ENCODE data around the gene GALNT17.

GALNT17 gene

GRCh38 chr7:71327946-71328345 is 196.0 kb downstream of the GALNT17 start:
- in situ Hi-C loops (cut with MboI; ENCODE audit: low sequenced_read_pairs), result no loop called here

GRCh38 chr7:71329030-71329660 is 197.2 kb downstream of the GALNT17 start:
- in situ Hi-C loops (cut with MboI; ENCODE audit: low sequenced_read_pairs), result no loop called here

DNA sequence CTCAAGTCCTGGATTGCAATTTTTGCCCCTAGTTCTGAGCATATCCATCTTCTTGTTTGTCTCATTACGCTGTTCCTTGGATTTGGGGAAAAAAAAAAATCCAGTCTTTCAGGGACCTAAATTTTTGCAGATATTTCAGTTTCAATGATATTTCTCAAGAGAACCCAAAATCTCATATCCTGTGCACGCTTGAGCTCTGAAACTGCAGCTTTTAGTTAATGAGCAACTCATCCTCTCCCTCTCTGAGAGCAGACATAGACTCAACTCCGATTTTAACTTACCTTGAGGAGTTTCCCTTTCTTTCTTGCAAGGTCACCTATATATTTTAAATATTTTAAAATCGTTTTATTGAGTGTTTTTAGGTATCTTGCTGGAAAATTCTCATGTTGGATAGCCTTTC is 200.3 kb downstream of the GALNT17 start:
- in situ Hi-C loops (cut with MboI; ENCODE audit: low sequenced_read_pairs), result no loop called here

GRCh38 chr7:71334541-71334940 is 202.6 kb downstream of the GALNT17 start:
- in situ Hi-C loops (cut with MboI; ENCODE audit: low sequenced_read_pairs), result no loop called here

DNA sequence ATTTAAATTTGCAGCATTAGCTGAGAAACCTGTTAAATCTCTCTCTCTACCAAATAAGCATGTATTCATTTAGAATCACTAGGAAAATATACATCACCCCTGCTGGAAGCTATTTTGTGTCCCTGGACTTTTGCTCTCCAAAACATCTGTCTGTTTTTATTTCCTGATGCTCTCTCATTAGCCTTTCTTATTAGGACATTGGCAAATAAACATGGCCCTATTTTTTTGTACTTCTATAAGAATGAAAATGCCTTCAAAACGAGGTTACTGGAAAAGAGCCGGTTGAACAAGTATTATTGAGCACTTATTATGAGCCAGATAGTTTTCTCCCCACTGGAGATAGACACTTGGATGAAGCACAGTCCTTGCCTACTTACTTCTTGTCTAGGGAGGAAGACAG is 206.9 kb downstream of the GALNT17 start:
- in situ Hi-C loops (cut with MboI; ENCODE audit: low sequenced_read_pairs), result no loop called here

- in situ Hi-C loops (cut with MboI; ENCODE audit: low sequenced_read_pairs), result no loop called here
Observed at GRCh38 chr7:71339924-71340323, 208.0 kb downstream of the GALNT17 start.

- in situ Hi-C loops (cut with MboI; ENCODE audit: low sequenced_read_pairs), result no loop called here
Observed at GRCh38 chr7:71342202-71342601, 210.3 kb downstream of the GALNT17 start.

GRCh38 chr7:71343039-71343438 is 211.1 kb downstream of the GALNT17 start:
- in situ Hi-C loops (cut with MboI; ENCODE audit: low sequenced_read_pairs), result no loop called here

DNA sequence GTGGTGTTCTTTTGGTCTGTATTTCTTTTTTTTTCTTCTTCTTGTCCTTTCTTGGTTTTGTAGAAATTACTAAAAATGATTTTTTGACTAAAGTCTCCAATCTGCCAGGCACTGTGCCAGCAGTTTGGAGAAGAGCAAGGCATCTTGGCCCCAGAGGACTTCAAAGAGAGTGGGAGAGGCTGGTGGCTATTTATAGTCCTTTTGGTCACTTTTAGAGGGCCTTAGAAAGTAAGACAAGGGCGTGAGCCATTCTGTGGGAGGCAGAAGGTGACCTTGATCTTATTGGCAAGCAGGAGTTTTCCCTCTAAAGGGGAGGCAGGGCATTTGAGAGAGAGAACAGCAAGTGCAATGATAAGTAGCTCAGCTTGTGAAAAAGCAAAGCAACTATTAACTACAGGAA is 211.9 kb downstream of the GALNT17 start:
- in situ Hi-C loops (cut with MboI; ENCODE audit: low sequenced_read_pairs), result no loop called here

DNA sequence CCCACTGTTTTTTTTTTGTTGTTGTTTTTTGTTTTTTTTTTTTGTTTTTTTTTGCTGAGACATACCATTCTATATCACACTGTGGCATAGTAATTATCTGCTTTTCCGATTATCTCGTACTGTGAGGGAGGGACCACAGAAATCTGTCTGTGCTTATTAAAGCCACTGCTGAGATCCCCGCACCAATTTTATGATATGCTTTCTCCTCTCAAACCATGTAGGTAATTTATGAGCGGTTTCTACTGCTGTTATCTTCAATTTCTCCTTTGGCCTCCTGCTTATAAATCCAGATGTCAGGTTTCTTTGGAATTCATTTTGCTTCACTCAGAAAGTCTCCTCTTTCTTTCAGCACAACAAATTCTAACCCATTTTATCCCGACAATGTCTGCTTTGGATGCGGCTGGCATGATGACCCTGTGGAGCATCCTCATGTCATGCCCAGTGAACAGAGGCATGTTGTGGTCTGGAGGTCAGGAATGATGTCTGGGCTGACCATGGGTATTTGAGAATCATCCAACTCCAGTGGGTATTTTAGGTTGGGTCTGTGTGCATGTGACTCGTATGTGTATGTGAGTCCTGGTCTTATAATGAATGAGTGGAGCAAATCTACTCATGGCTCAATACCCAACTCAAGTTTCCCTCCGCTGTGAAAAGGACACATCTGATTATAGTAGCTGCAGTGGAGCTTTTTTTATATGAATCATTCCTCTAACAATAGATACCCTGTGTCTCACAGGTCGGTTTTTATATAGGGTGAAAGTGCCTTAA is 213.4 kb downstream of the GALNT17 start:
- in situ Hi-C loops (cut with MboI; ENCODE audit: low sequenced_read_pairs), result no loop called here

DNA sequence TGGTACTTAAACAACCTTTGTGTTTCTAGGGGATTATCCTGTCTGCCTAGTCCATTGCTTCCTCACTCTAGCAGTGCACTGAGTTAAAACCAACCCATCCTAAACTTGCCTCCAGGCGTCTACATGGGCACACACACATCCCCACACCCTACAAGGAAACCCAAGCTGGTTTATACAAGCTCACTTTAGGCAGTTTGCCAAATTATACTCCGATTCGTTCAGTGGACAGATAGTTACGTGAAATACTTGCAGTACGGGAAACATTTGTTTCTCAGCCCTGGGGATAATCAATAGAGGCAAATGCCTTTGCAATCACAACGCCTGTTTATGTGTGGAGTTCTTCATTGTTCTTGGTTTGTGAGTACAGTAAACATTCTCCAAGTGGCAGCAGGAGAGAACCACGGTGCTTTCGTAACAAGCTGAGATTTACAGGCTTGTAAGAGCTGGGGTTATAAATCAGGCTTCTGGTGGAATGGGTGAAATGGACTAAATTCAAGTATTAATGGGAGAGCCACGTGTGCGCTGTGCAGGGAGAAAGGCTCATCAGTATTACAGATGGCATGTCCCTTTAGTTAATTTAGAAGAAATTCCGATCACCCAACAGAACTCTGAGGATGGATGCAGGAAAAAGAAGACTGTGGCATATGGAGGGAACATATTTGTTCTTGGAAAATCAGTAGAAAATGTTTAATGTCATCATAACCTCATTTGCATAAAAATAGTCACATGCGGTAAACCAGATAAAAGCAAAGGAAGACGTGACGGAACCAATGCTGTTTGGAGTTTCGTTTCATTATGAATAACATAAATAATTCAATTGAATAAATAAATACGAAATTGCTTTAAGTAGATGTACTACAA is 217.1 kb downstream of the GALNT17 start:
- in situ Hi-C loops (cut with MboI; ENCODE audit: low sequenced_read_pairs), result no loop called here

DNA sequence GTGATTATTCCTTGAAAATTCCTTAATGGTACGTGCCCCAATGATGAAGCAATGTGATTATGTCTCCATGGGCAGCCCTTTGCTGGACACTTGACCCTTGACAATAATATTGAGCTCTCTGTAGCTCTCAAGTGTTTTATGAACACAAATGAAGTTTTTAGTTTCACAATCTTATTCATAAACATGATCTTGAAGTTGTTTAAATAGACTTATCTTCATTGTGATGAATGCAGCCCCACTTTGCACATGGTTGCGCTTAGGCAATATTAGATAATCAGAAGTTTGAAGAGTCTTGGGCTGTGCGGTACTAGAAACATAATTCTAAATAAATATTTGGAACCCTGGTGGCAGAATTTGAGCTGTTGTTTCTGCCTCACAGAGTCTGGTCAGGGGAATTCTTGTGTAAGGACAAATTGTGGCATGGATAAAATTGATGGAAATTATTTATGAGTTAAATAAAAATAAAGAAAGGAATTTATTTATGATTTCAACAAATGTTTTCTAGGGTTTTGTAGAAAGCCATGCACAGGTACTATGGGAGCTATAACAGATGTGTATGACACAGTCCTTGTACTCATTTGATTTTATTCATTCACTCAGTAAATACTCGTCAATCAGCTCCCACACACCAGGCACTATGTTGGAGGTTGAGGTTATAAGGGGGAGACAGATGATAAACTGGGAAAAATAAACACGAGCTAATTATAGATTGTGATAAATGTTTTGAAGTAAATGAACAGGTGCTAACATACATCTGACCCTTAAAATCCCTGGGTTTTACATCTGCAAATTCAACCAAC is 217.9 kb downstream of the GALNT17 start:
- in situ Hi-C loops (cut with MboI; ENCODE audit: low sequenced_read_pairs), result no loop called here

DNA sequence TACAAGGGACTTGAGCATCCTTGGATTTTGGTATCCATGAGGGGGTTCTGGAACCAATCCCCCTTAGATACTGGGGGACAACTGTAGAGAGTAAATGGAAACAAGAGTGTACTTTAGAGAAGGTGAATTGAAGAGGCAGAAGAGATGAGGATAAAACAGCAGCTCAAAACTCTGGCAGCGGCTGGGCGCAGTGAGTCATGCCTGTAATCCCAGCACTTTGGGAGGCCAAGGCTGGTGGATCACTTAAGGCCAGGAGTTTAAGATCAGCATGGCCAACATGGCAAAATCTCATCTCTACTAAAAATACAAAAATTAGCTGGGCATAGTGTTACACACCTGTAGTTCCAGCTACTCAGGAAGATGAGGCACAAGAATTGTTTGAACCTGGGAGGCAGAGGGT is 218.7 kb downstream of the GALNT17 start:
- in situ Hi-C loops (cut with MboI; ENCODE audit: low sequenced_read_pairs), result no loop called here

DNA sequence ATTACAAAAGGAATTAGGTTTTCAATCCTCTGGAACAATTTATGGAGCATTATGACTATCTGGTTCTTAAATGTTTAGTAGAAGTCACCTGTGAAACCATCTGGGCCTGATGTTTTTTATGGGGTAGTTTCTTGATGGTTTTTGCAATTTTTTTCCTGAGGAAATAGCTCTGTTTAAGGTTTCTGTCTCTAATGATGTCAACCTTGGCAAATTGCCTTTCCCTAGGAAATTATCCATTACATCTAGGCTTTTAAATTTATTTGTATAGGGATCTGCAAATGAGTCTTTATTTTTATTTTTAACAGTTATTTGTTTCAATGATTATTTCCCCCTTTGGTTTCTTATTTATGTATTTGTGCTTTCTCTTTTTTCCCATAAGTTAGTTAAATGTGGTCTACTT is 222.8 kb downstream of the GALNT17 start:
- in situ Hi-C loops (cut with MboI; ENCODE audit: low sequenced_read_pairs), result no loop called here

DNA sequence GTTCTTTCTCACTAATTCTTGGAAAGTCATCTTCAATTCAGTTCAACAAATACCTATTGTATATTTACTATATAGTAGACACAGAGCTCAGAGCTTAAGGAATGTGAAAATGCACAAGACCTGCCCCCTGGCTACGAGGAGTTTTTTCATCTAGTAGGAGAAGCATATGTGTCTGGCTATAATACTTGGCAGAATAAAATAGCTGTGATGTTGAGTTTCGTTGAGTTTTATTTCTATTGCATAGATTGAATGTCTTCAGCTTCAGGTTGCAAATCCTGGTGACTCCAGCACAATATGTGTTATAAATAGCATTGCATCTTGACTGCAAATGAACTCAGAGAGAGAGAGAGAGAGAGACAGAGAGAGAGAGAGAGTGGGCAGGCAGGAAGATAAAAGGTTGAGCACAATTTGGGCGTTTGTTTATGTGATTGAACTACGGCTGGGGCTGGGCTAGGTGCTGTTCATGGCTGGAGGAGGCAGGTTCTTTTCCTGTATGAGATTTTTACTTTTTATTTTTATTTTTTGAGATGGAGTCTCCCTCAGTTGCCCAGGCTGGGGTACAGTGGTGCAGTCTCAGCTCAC is 229.6 kb downstream of the GALNT17 start:
- in situ Hi-C loops (cut with MboI; ENCODE audit: low sequenced_read_pairs), result no loop called here

GRCh38 chr7:71362240-71362639 is 230.3 kb downstream of the GALNT17 start:
- in situ Hi-C loops (cut with MboI; ENCODE audit: low sequenced_read_pairs), result no loop called here

GRCh38 chr7:71363223-71363622 is 231.3 kb downstream of the GALNT17 start:
- in situ Hi-C loops (cut with MboI; ENCODE audit: low sequenced_read_pairs), result no loop called here

DNA sequence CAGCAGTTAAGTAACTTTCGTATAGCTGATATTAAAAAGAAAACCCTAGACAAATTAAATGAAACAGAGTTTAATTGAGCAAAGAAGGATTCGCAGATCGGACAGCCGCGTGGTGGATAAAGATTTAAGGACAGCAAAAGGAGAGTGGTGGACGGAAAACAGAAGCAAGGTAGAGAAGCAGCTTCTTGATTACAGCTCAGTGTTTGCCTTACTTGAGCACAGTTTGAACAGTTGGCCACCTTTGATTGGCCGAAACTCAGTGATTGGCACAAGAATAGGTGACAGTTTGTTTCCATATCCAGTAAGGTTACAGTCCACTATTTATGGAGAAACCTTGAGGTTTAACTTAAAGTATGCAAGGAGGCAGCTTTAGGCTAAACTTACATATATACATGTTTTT is 231.7 kb downstream of the GALNT17 start:
- in situ Hi-C loops (cut with MboI; ENCODE audit: low sequenced_read_pairs), result no loop called here

DNA sequence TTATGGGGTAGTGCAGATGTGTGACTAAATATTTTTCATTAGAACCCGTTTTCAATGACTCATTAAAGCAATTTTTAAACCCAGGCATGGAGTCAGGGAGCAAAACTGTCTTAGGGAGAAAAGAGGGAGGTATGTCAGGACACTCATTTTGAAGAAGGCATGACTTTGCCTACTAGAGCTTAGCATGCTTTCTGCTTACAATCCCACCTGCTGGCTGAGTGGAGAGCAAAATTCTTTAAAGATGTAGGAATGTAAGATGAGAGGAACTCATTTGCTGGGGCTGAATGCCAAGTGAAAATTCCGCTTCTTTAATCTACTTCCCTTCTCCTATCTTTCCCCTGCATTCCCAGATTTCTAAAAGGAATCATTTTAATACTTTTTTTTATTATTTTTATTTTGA is 232.6 kb downstream of the GALNT17 start:
- in situ Hi-C loops (cut with MboI; ENCODE audit: low sequenced_read_pairs), result no loop called here

DNA sequence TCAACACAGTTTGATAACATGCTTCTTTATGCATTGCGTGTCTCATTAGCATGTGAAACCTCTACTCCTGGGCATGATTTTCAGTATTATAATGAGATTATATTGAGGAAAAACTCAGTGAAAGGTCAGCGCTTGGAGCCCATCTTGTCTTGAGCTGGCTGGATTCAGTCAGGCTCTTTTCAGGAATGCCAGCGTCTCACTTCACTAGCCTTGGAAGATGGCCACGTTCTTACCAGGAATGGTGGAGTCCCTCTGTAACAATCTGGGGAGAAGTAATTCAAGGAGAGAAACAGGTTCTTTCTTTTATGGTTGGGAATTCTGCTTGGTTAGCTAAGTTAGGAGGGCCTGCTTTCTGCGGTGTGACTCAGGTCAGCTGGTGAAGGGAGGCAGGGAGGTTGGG is 241.0 kb downstream of the GALNT17 start:
- in situ Hi-C loops (cut with MboI; ENCODE audit: low sequenced_read_pairs), result no loop called here

GRCh38 chr7:71377062-71377461 is 245.1 kb downstream of the GALNT17 start:
- in situ Hi-C loops (cut with MboI; ENCODE audit: low sequenced_read_pairs), result no loop called here
